ENCODE data around the gene ITGAV.
"Not testable (repeated sequence)": the region's sequence is repeated elsewhere in the genome, so short reads cannot be mapped to it uniquely, and the experiment has no call there.

Gene ITGAV

DNA sequence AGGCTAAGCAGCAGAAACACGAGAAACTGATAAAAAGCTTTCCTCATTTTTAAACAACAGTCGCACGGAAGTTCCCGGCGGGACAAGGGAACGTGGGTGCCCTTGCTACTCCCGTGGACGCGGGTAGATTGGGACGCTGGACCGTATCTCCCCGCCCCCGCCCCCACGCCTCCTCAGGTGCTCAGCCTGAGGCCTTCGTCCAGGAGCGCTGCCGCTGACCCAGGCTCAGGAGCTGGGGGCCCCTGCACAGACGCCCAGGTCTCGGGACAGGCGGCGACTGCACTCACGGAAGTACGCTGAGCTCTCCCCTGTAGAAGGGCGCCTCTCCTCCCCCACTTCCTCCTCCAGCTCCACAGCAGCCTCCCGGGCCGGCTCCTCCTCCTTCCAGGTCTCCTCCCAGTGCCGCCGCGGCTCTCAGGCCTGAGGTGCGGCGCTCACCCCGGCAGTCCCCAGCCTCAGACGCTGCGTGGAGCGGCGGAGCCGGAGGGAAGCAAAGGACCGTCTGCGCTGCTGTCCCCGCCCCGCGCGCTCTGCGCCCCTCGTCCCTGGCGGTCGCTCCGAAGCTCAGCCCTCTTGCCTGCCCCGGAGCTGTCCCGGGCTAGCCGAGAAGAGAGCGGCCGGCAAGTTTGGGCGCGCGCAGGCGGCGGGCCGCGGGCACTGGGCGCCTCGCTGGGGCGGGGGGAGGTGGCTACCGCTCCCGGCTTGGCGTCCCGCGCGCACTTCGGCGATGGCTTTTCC lies at the start of gene ITGAV:
ITGAV (plus strand) TSS at position 445 of the 738 bp plus-strand sequence; CDS start at position 728, 283 bp downstream.
- DNase-seq: peak; percentile 92

DNA sequence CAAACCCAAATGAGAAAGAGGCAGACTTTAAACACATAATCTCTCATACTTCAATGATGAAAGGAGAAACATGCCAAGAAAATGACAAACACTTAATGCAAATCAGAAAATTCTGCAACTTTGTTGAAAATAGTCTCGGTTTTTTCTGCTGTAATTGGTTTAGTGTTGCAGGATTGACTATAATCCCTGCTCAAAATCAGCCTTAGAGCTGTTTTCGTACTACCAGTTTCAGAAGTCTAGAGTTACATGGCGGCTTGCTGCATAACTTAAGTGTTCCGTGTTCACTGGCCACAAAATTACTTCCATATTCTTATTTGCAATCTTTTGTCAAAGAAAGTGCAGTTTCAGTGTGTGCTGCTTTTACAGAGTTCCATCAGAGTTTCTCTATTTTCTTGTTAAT lies 48.9 kb upstream of the ITGAV start:
- peak; percentile 81 for DNase-seq

DNA sequence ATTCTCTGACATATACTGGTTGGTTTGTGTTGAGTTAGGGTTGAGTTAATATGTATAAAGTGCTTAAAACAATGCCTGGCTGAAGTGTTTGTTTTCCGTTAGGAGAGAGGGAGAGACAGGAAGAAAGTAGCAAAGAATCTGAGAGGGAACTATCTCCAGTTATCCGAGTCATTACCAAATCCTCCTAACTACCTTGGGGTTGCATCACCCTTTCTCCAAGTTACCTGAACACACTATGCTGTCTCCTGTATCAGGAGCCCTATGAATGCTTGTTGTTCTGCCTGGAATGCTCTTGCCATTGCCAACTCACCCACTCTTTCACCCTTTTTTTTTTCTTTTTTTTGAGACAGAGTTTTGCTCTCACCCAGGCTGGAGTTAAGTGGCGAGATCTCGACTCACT lies 47.9 kb upstream of the ITGAV start:
- no peak for DNase-seq

DNA sequence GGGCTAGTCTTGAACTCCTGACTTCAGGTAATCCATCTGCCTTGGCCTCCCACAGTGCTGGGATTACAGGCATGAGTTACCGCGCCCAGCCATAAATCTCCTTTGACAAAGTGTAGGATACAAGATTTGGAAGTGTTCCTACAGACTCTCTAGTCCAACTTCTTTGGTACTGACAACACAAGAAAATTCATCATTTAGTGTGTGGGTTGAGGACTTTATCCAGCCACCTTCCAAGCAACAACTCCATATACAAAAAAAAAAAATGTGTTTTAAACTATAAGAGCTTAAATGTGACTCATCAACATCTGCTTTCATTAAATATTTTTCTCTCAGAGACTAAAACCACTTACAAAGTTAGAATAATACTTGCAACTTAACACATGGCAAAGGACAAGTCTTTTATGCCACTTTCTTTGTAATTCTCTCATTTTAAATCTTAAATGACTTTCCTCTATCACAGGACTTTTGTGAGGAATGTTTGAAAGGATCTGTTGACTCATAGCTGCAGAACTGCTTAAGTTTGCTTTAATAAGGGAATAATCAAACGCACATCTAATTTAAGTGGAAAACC lies 46.2 kb upstream of the ITGAV start:
- peak; percentile 87 for DNase-seq

DNA sequence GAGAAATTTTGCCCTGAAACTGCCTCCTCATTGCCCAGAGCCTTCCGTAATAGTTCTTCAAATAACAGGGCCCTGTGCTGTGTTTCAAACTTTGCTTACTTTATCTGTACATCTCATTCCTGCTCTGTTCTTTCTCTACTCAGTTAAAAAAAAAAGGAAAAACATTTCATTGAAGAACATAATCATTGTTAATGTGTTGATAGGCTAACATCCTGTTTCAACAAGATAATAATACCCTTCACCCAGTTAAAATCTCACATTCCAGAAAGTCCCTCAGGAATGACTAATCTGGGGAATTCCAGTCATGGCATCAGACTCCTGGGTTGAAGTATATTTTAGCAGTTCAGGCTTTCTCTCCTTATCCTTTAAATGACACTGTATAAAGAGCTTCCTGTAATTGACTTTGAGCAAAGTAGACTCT lies 45.6 kb upstream of the ITGAV start:
- DNase-seq: peak; percentile 94

DNA sequence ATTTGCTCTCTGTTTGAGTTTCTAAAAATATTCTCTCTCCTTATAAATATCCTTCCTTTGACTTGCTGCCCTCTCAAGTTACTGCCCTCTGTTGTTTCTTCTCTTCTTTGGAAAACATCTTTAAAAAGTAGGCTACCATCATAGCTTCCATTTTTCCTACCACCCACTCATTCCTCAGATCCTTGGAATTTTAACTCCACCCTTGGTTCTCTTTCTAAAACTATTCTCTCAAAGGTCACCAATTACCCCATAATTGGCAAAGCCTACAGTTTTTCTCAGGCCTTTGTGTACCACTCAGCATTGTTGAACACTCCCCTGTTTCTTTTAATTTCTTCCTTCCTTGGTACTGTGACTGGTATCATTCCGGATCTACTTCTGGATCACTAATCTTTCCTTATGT lies 43.0 kb upstream of the ITGAV start:
- DNase-seq: peak; percentile 51

DNA sequence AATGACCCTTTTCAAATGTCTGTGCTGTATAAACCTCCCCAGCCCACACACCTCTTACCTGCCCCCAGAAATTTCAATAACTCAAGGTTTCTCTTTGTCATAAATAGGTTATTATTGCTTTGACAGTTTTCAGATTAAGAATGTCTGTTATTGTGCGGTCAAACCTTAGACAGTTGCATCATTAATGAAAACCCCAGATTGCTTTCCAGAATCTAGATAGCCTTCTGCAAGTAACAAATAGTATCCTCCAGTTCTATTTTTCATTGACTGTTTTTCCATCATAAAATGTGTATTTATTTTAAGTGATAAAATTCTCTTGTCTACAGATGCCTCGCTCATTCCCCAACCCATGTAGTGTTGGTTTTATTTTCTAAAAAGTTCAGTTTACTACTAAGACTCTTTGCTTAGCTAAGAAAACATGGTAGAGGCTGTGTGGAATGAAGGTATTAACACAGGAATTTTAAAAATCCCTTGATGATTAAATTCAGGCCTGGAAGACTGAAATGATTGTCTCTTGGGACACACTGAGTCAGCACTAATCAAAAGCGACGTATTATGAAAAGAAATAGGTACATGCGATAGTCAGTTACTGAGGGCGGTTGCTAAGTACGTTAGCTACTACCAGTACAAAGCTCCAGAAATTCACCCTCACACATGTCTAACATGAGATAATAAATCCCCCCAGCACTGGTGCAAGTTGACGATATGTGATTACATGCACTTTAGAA lies 38.4 kb upstream of the ITGAV start:
- peak; percentile 85 for DNase-seq

DNA sequence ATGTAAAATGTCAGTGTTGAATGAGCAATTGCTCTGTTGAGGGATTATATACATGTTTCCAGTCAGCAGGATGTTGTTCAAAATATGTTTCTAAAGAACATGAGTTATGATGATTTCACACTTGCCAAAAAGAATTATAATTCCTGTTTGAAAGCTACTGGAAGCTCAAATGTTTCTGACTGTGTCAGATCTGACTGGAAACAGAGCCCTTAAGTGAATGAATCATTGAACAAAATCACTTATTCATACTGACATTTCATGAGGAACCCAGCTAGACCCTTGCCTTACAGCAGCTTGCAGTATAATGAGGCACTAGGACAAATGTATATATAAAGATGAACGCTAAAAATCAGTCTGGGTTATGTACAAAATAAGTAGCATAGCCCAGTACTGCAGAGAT lies 35.4 kb upstream of the ITGAV start:
- DNase-seq: no peak

DNA sequence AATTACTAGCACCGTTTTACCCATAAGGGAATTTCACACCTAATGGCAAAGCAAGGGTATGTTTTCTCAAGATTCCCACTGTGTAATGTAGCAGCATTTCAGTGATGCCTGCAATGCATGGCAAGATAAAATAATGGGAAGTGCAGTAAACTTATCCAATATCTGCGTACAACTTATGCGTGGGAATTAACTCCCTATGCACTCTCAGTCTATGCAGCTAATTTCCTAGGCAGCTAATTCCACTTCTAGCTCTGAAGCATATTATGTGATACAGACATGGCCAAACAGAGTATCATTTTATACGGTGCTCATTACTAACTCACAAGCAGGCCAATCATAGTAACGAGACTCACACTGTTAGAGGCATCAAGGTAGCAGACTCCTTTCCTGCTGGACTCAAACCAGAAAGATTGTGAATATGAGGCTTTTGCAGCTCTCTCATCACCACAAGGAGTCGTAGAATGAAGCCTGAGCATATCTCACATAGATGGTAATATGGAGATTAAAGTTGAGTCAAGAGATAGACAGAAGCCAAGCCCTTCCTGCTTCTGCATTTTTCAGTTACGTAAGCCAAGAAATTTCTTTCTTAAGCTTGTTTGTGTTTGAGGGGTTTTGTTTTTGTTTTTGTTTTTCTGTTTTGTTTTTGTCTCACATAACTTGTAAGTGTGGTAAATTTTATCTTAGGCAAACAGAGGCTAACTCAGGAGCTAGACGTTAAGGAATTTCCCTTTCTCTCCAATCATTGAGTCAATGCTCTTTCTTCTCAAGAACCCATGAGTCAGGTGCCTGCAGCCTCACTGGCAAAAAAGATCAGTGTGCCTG lies 34.8 kb upstream of the ITGAV start:
- DNase-seq: no peak

DNA sequence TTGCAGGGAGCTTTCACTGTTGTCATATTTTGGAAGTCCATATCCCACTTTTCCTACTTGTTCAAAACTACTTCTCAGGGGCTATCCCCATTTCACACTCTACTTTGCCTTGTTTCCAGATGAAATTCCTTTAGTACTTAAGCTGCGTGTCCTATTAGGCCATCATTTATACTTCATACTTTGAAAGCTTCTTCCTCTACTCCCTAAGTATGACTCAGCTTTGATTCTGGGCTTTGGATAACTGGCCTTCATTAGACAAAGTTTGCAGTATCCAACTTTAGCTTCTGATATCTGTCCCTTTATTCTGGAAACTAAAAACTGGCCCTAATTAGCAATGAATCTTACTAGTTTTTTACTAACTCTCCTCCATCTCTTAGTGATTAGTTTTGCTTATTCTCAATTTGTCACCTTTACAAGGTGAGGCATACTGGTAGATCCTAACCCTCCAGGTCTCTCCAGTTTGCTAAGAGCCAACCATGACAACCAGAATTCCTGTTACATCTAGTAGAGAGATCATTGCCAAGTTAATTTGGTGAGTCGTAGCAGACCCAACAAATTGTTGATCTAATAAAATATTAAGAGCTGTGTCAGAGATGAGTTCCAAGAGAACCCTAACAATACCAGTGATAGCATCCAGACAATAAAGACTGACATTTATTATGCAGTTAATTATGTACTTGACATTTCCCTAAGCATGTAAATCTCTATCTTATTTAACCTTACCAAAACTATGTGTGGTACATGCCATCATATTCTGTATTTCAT lies 31.2 kb upstream of the ITGAV start:
- peak; percentile 39 for DNase-seq

DNA sequence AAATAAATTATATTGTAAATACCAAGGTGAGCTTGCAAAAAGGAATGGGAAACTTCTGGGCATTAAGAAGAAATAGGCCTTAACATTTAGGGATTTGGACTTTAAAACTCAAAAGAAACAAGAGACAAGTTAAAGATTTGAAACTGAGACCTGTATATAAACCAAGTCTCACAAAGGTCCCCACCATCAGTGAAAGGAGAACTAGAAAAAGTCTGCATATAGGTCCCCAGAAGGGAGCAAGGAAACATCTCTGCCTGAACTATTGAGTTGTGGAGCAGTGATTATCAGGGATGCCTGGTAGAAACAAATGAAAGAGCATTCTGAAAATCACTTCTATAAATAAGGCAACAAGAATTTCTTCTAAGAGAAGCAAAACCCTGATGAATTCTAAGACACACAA lies 30.5 kb upstream of the ITGAV start:
- no peak for DNase-seq

DNA sequence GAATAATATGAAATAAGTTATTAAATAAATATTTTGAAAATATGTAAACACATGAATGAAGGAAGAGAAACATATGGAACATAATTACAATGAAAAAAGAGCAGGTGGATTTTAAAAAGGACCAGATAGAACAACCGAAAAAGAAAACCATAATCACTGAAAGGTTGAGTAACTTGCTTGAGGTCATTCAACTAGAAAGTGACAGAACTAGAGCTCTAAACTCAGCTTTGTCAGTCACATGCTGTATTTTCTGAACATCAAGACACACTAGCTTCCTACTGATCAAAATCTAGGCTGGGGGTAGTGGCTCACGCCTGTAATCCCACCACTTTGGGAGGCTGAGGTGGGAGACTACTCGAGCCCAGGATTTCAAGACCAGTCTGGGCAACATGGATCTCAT lies 30.0 kb upstream of the ITGAV start:
- DNase-seq: no peak

DNA sequence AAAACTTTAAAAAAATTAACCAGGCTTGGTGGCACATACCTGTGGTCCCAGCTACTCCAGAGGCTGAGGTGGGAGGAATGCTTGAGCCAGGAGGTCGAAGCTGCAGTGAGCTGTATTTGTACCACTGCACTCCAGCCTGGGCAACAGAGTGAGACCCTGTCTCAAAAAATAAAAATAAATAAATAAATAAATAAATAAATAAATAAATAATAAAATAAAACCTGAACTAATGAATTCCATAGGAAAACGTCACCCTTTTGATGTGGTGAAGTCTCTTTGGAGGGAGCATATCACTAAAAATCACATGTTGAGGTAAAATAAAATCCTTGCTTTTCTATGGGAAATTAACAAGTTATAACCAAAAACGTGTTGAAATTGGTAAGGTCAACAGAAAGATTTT lies 29.6 kb upstream of the ITGAV start:
- no peak for DNase-seq

DNA sequence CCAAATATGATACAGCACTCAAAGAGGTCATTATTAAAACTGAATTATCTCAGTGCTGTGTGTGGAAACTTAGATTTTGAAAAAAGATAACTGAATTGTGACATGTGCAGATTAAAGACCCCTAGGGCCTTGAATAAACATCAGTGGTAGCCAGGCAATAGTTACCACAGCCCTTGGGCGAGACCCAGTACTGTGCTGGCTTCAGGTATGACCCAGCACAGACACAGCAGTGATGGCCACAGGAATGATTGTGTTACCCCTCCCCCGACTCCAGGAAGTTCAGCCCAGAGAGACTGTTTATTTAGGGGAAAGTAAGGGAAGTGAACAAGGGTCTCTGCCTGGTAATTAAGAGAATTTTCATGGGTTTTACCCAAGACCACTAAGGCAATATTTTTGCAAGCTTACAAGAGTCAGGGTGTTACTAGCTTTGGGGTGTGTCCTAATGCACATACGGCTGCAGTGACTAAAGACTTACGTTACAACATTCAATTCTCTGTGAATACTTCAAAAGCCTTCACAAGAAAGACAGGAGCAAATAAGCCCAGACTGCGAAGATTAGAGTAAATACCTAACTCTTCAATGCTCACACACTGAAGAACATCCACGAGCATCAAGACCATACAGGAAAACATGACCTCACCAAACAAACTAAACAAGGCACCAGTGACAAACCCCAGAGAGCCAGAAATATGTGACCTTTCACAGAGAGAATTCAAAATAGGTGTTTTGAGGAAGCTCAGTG lies 28.2 kb upstream of the ITGAV start:
- DNase-seq: no peak

DNA sequence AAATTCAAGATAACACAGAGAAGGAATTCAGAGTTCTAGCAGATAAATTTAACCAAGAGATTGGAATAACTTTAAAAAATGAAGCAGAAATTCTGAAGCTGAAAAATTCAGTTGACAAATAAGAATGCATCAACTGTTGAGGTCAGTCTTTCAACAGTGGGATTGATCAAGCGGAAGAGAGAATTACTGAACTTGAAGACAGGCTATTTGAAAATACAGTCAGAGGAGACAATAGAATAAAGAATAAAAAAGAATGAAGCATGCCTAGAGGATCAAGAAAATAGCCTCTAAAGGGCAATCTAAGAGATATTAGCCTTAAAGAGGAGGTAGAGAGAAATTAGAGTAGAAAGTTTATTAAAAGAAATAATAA lies 27.7 kb upstream of the ITGAV start:
- DNase-seq: no peak

DNA sequence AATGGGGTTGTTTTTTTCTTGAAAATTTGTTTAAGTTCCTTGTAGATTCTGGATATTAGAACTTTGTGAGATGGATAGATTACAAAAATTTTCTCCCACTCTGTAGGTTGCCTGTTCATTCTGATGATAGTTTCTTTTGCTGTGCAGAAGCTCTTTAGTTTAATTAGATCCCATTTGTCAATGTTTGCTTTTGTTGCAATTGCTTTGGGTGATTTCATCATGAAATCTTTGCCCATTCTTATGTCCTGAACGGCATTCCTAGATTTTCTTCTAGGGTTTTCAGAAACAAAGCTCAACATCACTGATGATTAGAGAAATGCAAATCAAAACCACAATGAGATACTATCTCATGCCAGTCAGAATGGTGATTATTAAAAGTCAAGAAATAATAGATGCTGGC lies 21.3 kb upstream of the ITGAV start:
- not testable (repeated sequence) for DNase-seq

DNA sequence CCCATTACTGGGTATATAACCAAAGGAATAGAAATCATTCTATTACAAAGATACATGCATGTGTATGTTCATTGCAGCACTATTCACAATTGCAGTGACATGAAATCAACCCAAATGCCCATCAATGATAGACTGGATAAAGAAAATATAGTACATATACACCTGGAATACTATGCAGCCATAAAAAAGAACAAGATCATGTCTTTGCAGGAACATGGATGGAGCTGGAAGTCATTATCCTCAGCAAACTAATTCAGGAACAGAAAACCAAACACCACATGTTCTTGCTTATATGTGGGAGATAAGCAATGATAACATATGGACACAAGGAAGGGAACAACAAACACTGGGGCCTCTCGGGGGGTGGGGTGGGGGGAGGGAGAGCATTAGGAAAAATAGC lies 20.7 kb upstream of the ITGAV start:
- DNase-seq: not testable (repeated sequence)

DNA sequence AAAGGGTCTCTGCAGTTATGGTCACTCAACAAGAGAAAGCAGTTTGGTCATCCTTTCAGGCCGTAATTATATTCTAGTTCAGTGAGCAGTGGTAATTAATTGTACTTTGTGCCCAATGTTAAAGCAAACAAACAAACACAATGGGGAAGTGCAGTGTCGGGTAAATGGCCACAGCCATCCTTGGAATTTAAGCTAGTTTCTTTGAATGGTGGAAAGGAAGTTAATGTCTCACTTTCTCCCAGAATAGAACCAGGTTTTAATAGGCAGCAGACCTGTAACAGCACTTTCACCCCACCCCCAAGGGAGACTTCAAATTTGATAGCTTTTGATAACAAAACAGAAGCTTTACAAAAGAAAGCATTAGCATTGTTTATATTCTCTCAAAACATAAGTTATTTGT lies 20.0 kb upstream of the ITGAV start:
- DNase-seq: peak; percentile 32

DNA sequence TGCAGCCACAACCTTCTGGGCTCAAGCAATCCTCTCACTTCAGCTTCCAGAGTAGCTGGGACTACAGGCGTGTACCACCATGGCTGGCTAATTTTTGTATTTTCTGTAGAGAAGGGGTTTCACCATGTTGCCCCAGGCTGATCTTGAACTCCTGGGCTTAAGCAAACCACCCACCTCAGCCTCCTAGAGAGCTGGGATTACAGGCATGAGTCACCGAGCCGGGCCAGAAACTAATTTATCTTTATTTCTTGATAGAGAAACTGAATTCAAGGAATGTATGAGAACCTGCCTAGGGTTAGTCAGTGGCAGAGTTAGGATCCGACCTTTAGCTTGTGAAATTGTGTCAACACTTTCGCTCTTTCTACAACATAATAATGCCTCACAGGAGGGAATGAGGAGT lies 19.3 kb upstream of the ITGAV start:
- peak; percentile 58 for DNase-seq

DNA sequence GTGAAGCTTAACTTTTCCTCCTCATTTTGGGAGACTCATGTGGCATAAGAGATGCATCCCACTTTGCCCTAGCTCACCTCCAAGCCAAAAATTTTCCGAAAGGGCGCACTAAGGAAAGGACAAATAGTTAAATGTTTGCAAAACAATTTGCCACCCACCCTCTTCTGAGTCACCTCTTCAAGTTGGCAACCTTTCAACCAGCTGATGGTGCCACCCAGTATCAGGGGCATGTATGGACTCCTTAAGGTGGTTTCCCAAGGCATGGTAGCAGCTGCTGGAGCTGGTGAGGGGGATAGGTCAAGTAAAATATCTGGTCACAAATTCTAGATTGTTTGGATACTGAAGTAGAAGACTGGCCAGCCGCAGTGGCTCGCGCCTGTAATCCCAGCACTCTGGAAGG lies 17.2 kb upstream of the ITGAV start:
- DNase-seq: no peak

DNA sequence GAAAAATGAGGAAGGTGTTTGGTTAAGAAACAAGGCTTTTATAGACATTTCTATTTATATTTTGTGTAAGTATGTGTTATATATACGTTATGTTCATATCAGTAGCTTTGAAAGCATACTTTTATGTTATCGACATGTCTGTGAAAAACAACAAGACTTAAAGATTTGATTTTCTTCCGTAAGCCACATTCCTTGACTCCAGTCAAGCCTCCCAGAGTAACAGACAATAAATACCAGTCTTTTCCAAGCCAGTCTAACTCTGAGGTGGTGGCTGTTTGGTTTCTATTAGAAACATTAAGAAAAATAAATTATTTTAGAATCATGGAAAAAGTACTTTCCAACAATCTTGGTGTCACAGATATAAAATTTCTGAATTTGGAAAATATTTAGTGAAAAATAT lies 16.3 kb upstream of the ITGAV start:
- no peak for DNase-seq

DNA sequence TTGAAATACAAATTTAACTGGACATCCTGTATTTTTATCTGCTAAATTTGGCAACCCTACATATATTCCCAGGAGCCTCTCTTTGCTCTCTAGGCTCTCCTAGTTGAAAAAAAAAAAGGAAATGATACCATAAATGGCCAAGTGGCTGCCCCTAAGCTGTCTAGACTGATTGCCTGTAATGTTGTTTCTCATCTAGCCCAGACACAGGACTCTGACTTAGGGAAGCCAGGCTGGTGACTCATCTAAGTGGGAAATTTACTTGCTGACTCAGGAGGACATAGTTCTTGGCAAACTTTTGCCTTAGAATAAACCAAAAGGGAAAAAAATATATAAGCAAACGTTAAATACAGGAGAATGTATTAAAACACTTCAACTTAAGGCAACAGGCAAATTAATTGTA lies 14.6 kb upstream of the ITGAV start:
- DNase-seq: peak; percentile 99
